Subcutaneous adipose tissue (tissue), 4 donors: ENCODE data around the gene CADPS. TPM values are rescaled to one million over a fixed set of nuclear protein-coding genes. Genes with fewer than 3 reads are reported as not detected.

Experiments
- CTCF ChIP-seq: fragments of 450-650 bp; IDR thresholded peaks from one replicate; pipeline ENCODE4 v1.5.1; 2016; ENCODE audit warnings: low read depth, mild to moderate bottlenecking, control low read depth, antibody characterized with exemption, moderate library complexity
- total RNA-seq, 4 donors: library from RNA; depleted of rRNA; stranded (reverse); fragments of >200 nt; gene quantifications; one replicate each; pipeline ENCODE4 v1.1.0, GENCODE V29; 2016

The CADPS gene
- total RNA-seq, 4 donors from 2014 or later, result 1.9 to 25.1 TPM; not detected in 2

DNA sequence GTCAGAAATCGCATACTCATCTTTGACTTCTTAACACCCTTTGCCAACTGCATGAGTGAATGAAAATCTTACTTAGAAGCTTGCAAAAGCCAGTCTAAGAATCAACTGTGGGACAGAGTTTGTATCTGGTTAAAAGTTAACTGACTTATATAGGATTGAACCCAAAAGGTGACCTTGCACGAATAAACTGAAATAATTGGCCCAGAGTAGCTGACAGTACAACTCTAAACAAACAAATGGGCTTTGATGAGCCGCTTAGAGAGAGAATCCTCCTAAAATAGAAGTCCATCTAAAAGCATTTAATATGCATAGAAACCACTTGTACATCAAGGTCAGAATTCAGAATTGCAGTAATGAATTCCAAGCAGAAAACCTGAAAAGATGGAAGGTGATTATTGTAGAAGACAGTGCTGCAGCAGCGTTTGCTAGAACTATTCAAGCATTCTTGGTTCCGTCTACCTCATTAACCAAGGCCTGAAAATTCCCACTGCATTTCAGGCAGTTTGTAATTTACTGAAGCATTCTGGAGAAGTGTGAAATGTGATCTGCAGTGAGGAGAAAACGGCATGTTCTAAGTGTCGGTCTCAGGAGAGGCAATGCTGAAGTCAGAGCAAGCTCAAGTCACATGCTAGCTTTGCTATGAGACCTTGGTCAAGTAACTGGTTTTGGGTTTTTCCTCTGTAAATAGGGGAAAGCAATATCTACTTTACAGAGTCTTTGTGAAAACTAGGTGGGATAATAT lies 103.7 kb downstream of the CADPS start:
- no peak for TF ChIP-seq CTCF

- no peak for TF ChIP-seq CTCF
Measured at GRCh38 chr3:62768896-62769295, 106.3 kb downstream of the CADPS start.

DNA sequence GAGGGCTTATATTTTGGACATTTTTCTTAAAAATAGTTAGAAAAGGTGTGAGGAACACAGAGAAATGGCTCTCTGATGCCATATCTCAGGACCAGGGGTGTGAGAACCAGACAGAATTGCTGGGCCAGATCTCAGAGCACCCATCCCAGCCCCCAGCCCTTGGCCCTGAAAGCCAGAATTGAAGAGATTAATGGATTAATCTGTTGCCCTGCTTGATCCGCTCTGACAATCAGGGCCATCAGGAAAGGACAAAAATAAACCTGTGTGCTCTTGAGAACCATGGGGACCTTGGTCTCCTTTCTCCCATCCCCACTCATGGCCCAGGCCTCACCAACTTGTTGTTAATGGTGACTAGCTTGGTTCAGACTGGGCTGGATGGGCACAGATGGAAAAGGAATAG lies 113.5 kb downstream of the CADPS start:
- TF ChIP-seq CTCF, result no peak

- TF ChIP-seq CTCF, result no peak
Measured at GRCh38 chr3:62761311-62761710, 113.9 kb downstream of the CADPS start.

DNA sequence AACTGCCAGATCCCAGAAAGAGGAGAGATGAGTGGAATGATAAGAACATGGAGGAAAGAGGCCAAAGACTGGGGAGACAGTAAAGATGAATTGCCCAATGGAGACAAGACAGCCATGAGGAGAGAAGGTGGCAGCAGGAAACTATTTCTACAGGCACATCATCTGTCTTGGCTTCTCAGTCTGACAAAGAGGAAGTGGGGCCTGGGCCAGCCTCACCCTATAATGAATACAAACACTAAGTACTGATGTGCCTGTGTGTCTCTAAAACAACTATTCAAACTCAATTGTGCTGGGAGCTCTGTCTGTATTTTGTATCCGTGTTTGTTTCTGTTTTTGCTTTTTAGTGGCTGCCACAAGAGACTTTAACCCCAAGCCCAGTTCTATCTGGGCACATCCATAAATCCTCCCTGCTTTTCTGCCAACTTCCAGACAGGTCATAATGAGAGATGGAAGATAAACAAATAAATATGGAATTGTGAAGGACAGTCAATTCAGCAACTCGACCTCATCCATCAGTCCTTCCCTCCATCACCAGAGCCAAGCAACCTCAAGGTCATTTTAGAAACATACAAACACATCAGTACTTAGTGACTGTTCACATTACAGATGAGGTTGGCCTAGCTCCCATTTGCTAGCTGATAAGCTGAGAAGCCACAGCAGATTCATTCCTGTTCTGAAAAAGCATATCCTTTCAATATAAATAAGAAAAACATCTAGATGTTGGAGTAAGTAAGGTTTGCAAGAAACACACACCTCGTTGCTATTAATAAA lies 116.7 kb downstream of the CADPS start:
- no peak for TF ChIP-seq CTCF

DNA sequence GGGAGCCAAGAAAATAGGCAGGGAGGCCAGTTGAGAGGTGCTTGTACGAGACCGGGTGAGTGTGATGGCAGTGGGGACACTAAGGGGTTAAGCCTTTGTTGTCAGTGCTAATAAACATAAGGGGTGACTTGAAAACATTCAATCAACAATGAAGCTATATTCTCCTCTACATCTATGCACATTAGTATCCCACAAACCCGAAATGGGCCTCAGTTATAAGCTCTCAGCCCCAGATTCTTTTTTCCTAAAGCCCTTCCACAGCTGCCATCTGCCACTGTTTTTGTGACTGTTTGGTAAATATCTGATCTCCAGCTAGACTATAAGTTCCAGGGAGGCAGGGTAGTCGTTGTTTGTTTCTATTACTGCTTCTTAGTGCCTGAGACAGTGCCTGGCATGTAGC lies 118.2 kb downstream of the CADPS start:
- TF ChIP-seq CTCF, result no peak

- TF ChIP-seq CTCF, result no peak
Measured at GRCh38 chr3:62755285-62755684, 119.9 kb downstream of the CADPS start.
